HepG2 (cell line): ENCODE data around the gene LYSMD2.

Source experiments
- CTCF ChIP-seq: sonication (generic); formaldehyde crosslinking; IDR thresholded peaks from 2 replicates; pipeline ENCODE4 v1.5.0; 2020; ENCODE audit warnings: mild to moderate bottlenecking, missing genetic modification reagents, moderate library complexity
- FOXJ3 ChIP-seq: sonication (generic); formaldehyde crosslinking; IDR thresholded peaks from 2 replicates; pipeline ENCODE4 v1.4.0; 2020; ENCODE audit warnings: missing genetic modification reagents, mild to moderate bottlenecking, borderline replicate concordance
- FOXM1 ChIP-seq: sonication (generic); formaldehyde crosslinking; IDR thresholded peaks from 2 replicates; pipeline ENCODE4 v1.5.0; 2020; ENCODE audit warnings: missing genetic modification reagents
- JUND ChIP-seq: sonication (generic); formaldehyde crosslinking; IDR thresholded peaks from 2 replicates; pipeline ENCODE4 v1.8.0; 2022; ENCODE audit warnings: mild to moderate bottlenecking, missing genetic modification reagents
- ONECUT2 ChIP-seq: sonication (generic); formaldehyde crosslinking; IDR thresholded peaks from 2 replicates; pipeline ENCODE4 v1.4.0; 2020; ENCODE audit warnings: missing genetic modification reagents
- POLR2A ChIP-seq, 2 experiments: IDR thresholded peaks; 2 replicates each; pipeline ENCODE4 v1.6.1; 2011; ENCODE audit warnings: low read depth in 2 of 2, low read length in 2 of 2, mild to moderate bottlenecking in 1 of 2, moderate library complexity in 1 of 2; ENCODE audit not compliant: insufficient read depth in 1 of 2
- PPARG ChIP-seq: conservative IDR thresholded peaks from 2 replicates; pipeline ENCODE4 v1.6.1; 2016; ENCODE audit warnings: missing biosample characterization, missing genetic modification reagents
- RBAK ChIP-seq: sonication (generic); formaldehyde crosslinking; IDR thresholded peaks from 2 replicates; pipeline ENCODE4 v1.5.1; 2020; ENCODE audit warnings: mild to moderate bottlenecking, missing genetic modification reagents
- ZNF33B ChIP-seq: sonication (generic); formaldehyde crosslinking; IDR thresholded peaks from 2 replicates; pipeline ENCODE4 v1.5.1; 2020; ENCODE audit warnings: mild to moderate bottlenecking, missing genetic modification reagents
- ZNF431 ChIP-seq: sonication (generic); formaldehyde crosslinking; IDR thresholded peaks from 2 replicates; pipeline ENCODE4 v1.9.0; 2022; ENCODE audit warnings: missing genetic modification reagents, low read depth, mild to moderate bottlenecking, borderline replicate concordance
- ZNF644 ChIP-seq: IDR thresholded peaks from 2 replicates; pipeline ENCODE4 v1.6.1; 2016; ENCODE audit warnings: low read depth

- TF ChIP-seq ZNF431 (no peak), POLR2A (IDR thresholded peaks at IDR 0.05; ENCODE audit: insufficient read depth in 1 of 2, low read depth in 2 of 2, low read length in 2 of 2) (no peak), FOXJ3 (CRISPR knock-in tag) (no peak), ZNF33B (CRISPR knock-in tag) (no peak), JUND (no peak), ZNF644 (CRISPR knock-in tag) (no peak), FOXM1 (CRISPR knock-in tag) (no peak), PPARG (no peak), ONECUT2 (CRISPR knock-in tag) (no peak), CTCF (no peak), RBAK (CRISPR knock-in tag) (no peak)
Observed at GRCh38 chr15:51754267-51754666, 16.8 kb upstream of the LYSMD2 start.
